ENCODE measurements around the gene STMN3.
"Not testable (repeated sequence)": the region's sequence is repeated elsewhere in the genome, so short reads cannot be mapped to it uniquely, and the experiment has no call there.

The STMN3 gene

DNA sequence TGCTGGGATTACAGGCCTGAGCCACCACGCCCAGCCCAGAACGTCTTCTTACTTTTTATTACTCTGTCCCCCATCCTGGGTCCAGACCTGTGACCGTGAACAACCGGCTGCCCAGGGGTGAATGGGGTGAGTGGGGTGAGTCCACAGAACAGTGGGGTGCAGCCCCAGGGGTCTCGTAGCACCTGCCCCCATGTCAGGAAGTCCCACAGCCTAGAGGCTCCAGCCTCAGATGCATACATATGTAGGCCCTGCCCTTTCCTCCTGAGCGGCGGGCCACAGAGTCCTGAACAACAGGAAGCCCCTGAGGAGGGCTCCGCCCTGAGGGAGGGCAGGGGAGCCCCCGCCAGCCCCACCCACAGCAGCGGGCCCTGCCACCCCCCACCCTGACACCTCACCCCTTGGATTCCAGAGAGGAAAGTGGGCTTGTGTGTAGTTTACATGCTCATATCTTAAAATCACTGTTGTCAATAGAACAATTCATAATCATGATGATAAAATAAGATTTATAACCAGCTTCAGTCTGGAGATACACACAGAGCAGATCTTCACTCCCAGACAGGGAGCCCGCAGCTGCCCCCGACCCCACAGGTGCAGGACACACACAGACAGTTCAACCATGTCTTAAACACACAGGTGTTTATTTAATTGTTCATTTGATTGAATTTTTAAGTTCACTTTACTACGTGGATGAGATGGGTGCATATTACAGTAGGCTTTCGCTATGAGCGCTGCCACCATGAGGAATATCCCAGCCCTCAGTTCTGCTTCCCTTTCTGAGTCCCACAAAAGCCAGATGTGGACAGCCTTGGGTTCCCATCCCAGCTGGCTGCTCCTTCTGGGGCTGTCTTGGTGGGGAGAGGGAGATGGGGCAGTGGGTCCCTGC lies 13.9 kb downstream of the STMN3 start:
- DNase-seq (ENCODE audit: low read depth in 3 of 3, low spot score in 1 of 3) = peak in 2 of 3 donors; percentile 59 to 65

DNA sequence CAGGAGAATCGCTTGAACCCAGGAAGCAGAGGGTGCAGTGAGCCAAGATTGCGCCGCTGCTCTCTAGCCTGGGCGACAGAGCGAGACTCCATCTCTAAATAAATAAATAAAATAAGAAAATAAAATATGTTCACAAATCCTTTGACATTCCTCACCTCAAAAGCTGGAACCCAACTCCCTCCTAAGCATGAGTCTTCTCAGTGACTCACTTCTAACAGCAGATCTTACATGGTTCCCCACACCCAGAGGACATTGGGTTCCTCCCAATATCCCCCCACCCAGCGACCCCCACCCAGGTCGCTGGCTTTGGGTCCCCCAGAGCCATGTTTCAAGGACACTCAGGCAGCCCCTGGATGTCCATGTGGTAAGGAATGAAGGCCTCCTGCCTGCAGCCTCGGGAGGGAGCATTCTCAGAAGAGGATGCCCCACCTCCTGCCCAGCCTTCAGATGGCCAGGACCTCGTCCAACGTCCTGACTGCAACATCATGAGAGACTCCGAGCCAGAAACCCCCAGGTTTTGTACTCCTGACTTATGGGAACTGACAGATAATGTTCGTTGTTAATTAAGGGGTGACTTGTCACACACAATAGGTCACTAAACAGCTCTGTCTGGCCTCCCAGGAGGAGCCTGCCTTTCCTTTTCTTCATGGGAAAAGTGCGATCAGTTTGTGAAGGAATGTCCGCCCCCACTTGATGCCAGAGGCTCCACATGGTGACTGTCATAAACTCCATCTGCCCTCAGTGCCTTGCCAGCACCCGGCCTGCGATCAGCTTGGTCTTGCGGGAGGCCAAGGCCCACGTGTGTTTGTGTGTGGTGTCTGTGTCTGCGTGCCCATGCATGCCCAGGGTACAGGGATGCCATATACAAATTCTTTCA lies 16.2 kb downstream of the STMN3 start:
- no peak for DNase-seq (ENCODE audit: low read depth in 3 of 3, low spot score in 1 of 3)

DNA sequence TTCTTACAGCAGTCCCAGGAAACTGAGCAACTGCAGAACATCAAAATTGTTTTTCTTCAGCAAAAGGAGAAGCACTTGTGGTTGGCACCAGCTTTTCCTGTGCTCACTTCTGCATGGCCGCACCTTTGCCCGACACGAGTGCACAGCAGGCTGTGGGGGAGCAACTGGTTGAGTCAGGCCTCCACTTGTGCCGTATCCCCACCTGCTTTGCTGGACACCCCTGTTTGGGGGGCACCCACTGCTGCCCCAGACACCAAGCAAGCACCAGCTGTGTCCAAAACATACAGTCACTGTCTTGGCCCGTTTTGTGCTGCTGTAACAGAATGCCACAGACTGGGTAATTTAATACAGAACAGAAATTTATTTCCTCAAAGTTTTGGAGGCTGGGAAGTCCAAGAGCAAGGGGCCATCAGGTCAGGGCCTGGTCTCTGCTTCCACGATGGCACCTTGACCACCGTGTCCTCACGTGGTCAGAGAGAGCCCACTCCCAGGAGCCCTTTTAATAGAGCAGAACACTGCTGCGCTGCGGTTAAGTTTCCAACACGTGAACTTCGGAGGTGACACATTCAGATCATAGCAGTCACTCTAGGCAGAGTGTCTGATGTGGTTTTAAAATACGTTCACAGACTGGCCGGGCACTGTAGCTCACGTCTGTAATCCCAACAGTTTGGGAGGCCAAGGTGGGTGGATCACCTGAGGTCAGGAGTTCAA lies 17.6 kb downstream of the STMN3 start:
- peak in 2 of 3 donors; percentile 49 to 52 for DNase-seq (ENCODE audit: low read depth in 3 of 3, low spot score in 1 of 3)

DNA sequence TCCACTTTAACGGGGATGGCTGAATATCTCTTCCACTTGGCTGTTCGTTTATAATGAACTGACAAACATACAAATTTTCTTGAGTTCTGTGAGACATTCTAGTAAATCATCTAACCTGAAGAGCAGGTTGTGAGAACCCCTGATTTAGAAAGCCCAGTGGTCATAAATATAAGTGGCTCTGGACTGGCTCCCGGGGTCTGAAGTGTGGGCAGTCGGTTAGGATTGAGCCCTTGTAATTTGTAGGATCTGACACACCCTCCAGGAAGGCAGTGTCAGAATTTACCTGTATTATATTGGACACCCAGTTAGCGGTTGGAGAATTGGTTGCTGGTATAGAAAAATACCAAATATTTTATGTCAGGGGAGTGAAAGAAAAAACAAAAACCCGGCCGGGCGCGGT lies 19.5 kb downstream of the STMN3 start:
- no peak for DNase-seq (ENCODE audit: low read depth in 3 of 3, low spot score in 1 of 3)

DNA sequence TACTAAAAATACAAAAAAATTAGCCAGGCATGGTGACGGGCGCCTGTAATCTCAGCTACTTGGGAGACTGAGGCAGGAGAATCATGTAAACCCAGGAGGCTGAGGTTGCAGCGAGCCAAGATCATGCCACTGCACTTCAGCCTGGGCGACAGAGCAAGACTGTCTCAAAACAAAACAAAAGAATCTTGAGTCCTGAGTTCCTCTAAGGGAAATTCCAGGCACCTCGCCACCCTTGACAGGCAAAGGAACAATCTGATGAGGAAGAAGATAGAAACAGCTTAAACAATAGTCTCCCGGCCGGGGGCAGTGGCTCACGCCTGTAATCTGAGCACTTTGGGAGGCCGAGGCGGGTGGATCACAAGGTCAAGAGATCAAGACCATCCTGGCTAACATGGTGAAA lies 21.8 kb downstream of the STMN3 start:
- DNase-seq (ENCODE audit: low read depth in 3 of 3, low spot score in 1 of 3) = not testable (repeated sequence)

DNA sequence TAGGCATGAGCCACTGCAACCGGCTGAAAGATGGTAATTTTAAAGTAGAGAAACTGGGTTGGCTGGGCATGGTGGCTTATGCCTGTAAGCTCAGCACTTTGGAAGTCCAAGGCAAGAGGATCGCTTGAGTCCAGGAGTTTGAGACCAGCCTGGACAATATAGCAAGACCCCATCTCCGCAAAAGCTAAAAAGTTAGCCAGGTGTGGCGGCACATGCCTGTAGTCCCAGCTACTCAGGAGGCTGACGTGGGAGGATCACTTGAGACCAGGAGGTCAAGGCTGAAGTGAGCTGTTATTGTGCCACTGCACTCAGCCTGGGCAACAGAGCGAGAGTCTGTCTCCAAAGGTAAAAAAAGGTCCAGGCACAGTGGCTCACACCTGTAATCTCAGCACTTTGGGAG lies 22.3 kb downstream of the STMN3 start:
- not testable (repeated sequence) for DNase-seq (ENCODE audit: low read depth in 3 of 3, low spot score in 1 of 3)

DNA sequence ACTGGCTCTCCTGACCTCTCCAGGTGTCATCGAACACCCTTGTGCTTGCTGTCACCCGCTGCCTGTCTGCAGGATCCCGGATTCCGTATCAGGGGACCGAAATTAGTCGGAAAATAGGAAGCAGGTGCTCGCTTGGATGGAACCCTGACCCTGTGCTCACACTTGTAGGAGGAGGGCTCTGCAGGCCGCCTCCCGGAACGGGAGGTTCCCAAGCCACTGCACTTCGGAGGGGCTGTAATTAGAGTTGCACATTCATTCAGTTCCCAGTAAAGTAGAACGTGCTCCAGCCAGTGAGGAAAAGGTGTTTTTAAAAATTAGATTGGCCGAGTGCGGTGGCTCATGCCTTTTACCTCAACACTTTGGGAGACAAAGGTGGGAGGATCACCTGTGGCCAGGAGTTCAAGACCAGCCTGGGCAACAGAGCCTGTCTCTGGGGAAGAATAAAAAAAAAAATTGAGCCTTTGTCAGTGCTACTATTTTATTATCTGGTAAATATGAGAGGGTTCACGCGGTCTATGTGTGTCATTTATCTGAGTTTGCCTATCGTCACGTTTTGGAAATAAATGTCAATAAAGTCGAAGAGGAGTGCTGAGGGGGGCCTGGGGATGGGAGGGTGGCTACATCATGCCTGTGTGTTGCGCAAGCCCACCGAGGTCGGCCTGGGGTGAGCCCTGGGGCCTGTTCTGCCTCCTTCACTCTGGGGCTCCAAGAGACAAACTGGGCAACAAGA lies 24.8 kb downstream of the STMN3 start:
- DNase-seq (ENCODE audit: low read depth in 3 of 3, low spot score in 1 of 3) = peak in 1 of 3 donors; percentile 60

DNA sequence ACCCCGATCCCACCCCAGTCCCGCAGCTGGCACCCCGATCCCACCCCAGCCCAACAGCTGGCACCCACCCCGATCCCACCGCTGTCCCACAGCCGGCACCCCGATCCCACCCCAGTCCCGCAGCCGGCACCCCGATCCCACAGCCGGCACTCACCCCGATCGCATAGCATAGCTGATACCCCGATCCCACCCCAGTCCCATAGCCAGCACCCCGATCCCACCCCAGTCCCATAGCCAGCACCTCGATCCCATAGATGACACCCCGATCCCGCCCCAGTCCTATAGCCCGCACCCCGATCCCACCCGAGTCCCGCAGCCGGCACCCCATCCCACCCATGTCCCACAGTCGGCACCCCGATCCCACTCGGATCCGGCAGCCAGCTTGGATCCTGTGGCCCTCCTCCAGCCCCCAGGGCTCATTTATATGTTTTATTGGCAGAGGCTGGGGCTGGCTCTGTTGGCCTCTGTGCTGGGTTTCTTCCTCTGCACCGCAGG lies 25.4 kb downstream of the STMN3 start:
- no peak for DNase-seq (ENCODE audit: low read depth in 3 of 3, low spot score in 1 of 3)

DNA sequence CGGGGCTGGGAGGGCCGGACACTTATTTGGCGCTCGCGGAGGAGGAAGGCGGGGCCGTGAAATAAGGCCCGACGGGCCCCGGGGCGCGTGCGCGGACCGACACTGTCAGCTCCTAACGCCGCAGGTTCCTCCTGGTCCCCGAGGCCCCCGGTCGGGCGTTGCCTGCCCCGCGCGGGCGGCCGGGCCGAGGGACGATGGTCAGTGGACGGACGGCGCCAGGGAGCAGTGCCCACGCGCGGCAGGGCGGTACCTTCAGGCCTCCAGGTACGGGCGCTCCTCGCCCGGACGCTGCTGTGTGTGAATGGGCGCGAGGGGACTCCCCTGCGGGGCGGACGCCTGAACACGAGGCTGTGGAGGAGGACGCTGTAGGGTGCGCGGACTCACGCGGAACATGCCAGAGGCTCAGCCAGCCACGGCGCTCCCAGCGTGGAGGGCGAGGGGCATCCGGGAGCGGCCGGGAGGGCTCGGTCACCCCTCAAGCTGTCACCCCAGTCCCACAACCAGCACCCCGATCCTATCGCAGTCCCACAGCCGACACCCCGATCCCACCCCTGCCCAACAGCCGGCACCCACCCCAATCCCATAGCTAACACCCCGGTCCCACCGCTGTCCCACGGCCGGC lies 26.0 kb downstream of the STMN3 start:
- peak; percentile 88 to 92 (median 91) for DNase-seq (ENCODE audit: low read depth in 3 of 3, low spot score in 1 of 3)

DNA sequence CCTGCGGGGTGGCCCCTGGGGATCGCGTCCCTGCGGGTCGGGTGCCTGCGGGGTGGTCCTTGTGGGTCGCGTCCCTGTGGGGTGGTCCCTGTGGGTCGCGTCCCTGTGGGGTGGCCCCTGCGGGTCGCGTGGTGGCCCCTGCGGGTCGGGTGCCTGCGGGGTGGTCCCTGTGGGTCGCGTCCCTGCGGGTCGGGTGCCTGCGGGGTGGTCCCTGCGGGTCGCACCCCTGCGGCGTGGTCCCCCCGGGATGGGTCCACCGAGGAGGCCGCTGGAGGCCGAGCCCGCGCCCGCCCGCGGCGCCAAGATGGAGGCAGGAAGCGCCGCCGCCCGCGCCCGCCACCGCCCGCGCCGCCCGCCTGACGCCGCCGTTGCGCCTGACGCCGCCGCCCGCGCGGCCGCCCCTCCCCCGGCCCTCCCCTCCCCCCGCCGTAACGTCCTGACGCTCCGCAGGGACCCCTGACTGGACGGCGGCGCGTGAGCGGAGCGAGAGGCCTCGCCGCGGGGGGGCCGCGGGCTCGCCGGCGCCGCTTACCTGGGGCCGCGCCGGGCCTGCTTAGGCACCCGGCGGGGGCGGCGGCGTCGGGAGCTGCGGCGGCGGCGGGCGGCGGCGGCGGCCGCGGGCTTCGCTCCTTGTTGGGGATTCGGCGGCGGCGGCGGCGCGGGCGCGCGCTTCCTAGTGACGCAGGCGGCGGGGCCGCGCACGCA lies 26.6 kb downstream of the STMN3 start, which contains the start of gene GMEB2:
Gene GMEB2, minus strand, starts transcription at position 678 of the 705 bp plus-strand sequence. CDS start 7,704 bp downstream, outside the sequence.
- DNase-seq (ENCODE audit: low read depth in 3 of 3, low spot score in 1 of 3) = peak; percentile 35 to 64 (median 51)

DNA sequence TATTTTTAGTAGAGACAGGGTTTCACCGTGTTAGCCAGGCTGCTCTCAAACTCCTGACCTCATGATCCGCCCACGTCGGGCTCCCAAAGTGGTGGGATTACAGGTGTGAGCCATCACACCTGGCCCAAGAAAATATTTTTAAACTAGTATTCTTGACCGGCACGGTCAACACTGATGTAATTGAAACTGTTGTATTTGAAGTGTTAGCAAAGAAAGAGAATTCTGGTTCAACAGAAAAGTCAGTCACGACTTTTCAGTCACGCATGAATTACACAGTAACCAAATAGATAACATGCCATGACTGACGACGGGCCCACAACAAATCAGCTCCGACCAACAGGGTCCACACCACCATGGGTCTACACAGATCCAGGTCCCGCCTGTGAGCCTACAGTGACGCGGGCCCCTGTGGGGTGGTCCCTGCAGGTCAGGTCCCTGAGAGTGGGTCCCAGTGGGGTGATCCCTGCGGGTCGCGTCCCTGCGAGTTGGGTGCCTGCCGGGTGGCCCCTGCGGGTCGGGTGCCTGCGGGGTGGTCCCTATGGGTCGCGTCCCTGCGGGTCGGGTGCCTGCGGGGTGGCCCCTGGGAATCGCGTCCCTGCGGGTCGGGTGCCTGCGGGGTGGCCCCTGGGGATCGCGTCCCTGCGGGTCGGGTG lies 27.3 kb downstream of the STMN3 start:
- no peak for DNase-seq (ENCODE audit: low read depth in 3 of 3, low spot score in 1 of 3)

DNA sequence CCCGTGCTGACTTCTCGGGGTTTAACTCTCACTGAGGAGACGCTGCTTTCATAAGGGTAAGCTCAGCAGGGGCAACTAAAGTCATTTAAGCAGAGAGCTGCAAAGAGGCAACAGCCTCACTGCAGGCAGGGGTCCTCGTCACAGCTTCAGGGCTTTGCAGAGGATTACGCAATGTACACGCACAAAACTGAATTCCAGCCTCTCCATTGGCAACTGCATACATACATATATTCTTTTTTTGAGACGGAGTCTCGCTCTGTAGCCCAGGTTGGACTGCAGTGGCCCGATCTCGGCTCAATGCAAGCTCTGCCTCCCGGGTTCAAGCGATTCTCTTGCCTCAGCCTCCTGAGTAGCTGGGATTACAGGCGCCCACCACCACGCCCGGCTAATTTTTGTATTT lies 28.7 kb downstream of the STMN3 start:
- no peak for DNase-seq (ENCODE audit: low read depth in 3 of 3, low spot score in 1 of 3)

DNA sequence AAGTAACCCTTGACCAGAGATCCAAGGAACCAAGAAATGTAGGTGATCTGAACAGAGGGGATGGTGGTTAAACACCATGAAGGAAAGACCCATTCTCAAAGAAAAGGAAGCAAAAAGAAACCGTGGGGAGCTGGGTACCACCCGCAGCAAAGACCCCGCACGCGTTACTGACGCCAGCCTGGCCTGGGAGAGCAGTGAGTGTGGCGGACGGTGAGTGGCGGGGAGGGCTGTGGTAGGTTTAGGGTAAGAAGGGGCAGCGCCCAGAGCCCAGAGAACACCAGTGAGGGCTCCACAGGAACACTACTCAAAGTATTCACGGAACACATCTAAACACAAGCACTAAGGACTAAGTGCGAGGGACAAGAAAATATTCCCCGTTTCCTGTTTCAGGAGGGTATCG lies 30.5 kb downstream of the STMN3 start:
- no peak for DNase-seq (ENCODE audit: low read depth in 3 of 3, low spot score in 1 of 3)

DNA sequence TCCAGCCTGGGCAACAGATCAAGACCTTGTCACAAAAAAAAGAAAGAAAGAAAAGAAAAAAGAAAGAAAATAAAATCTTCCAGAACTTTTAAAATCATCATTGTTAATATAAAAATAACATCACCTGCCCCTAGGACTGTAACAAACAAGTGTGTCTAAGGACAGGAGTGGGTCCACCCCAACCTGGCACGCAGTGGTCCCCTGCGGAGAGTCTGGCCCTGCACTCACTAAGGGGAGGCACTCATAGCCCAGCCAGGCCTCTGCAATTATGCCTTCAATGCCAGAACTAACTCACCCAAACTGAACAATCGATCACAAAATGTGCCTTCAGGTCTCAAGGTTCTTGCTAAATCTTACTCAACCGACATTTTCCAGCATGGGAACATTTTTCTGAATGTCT lies 31.1 kb downstream of the STMN3 start:
- no peak for DNase-seq (ENCODE audit: low read depth in 3 of 3, low spot score in 1 of 3)

DNA sequence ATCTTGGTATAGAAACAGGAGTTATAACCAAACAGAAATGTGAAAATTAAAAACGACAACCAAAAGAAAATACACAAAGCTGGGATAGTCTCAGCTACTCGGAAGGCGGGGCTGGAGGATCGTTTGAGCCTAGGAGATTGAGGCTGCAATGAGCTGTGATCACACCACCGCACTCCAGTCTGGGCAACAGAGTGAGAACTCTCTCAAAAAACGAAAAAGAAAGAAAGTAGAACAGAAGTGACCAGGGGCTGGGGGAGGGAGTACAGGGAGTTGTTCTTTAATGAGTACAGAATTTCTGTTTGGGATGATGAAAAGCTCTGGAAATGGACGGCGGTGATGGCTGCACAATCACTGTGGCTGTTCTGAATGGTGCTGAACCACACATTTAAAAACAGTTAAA lies 32.2 kb downstream of the STMN3 start:
- no peak for DNase-seq (ENCODE audit: low read depth in 3 of 3, low spot score in 1 of 3)

DNA sequence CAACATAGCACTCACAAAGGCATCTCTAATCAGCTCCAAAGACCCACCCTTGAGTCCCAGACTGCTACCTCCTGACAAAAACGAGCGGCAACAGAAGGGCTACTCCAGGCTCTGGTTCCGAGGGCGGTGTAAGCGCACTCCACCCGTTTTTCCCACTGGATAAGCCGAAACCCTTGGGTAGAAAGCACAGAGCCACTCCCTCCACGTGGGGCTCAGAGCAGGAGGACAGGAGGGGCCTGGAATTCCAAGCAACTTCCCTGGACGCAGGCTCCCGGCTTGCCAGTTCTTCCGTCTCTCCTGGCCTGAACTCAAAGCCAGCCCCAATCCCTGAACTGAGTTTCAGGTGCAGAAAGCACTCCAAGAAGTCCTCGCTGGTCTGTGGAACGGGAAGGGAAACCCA lies 33.7 kb downstream of the STMN3 start:
- DNase-seq (ENCODE audit: low read depth in 3 of 3, low spot score in 1 of 3) = no peak

DNA sequence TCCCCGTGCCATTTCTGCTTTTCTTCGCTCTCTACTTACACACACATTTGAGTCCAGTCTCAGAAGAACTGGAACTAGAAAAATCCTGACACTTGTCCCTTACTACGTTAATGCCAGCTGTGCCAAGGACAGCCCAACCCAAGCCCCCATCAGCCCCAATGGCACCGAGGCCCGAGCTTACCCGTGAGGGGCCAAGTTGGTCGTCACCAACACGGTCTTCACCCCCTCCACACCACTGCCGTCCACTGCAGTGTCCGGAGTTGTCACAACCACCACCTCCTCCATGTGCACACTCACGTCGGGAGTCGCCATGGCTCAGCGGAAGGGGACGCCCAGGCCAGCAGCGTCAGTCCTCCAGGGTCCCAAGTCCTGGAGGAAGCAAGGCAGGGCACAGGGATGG lies 34.1 kb downstream of the STMN3 start:
- no peak for DNase-seq (ENCODE audit: low read depth in 3 of 3, low spot score in 1 of 3)

DNA sequence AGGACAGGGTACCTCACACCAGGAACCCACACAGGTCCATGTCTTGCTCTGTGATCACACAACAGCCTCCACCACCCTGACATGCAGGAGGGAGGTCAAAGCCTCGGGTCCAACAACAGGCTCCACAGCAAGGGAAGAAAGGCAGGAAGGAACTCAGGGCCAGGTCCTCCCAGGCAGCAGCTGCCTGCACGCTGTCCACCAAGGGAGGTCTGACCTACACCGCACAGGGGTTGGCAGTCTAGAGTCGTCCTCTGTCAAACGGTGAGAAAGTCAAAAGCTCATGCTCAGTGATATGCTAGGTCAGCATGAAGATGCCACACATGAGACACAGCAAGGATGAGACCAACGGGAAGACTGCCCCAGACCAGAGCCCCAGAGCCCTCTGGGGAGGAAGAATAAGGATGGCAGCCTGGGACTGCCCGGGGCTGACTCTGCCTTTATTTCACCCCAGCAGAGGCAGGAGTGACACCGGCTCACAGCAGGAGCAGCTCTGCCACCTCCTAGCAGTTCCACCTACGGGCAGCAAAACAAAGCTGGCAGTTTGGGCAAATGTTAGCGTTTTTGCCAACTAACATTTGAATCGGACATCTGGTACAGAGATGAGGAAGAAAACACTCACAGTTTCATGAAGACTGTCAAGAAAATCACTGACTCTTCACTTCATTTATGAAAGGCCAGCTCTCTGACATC lies 34.8 kb downstream of the STMN3 start:
- DNase-seq (ENCODE audit: low read depth in 3 of 3, low spot score in 1 of 3) = no peak

All from stimulated activated CD4-positive, alpha-beta T cell treated with anti-CD3 and anti-CD28 coated beads, TNF-alpha, amount 100 ng/mL, for 1 hour (primary cell).